GM21360 (cell line): ENCODE data around the gene GOLGA6L2.
"Not testable (repeated sequence)": the region's sequence is repeated elsewhere in the genome, so short reads cannot be mapped to it uniquely, and the experiment has no call there.

Experiments used
- ATAC-seq: cut with Tn5 transposase; IDR thresholded peaks from one replicate; pipeline ENCODE4 v1.9.1; 2021; ENCODE audit warnings: mild to moderate bottlenecking, moderate library complexity; ENCODE audit not compliant: unreplicated experiment

GOLGA6L2 gene

GRCh38 chr15:23424111-23424904, 22.7 kb downstream of the GOLGA6L2 start:
- no peak for ATAC-seq

- no peak for ATAC-seq
Observed at GRCh38 chr15:23422946-23423708, 23.9 kb downstream of the GOLGA6L2 start.

GRCh38 chr15:23422099-23422945, 24.7 kb downstream of the GOLGA6L2 start:
- ATAC-seq = no peak

GRCh38 chr15:23420806-23421575, 26.1 kb downstream of the GOLGA6L2 start:
- ATAC-seq = no peak

- ATAC-seq = no peak
Observed at GRCh38 chr15:23416349-23417276, 30.4 kb downstream of the GOLGA6L2 start.

- ATAC-seq = not testable (repeated sequence)
Observed at GRCh38 chr15:23415866-23416265, 31.2 kb downstream of the GOLGA6L2 start.

GRCh38 chr15:23415321-23415865, 31.6 kb downstream of the GOLGA6L2 start:
- ATAC-seq = no peak

- ATAC-seq = not testable (repeated sequence)
Observed at GRCh38 chr15:23412881-23413600, 34.0 kb downstream of the GOLGA6L2 start.

GRCh38 chr15:23411841-23412240, 35.2 kb downstream of the GOLGA6L2 start:
- no peak for ATAC-seq

GRCh38 chr15:23403550-23403949, 43.5 kb downstream of the GOLGA6L2 start:
- ATAC-seq = no peak

- ATAC-seq = no peak
Observed at GRCh38 chr15:23402544-23402943, 44.5 kb downstream of the GOLGA6L2 start.

GRCh38 chr15:23402140-23402539, 44.9 kb downstream of the GOLGA6L2 start:
- ATAC-seq = no peak

- no peak for ATAC-seq
Observed at GRCh38 chr15:23401627-23402026, 45.4 kb downstream of the GOLGA6L2 start.

GRCh38 chr15:23399207-23399606, 47.8 kb downstream of the GOLGA6L2 start:
- not testable (repeated sequence) for ATAC-seq

GRCh38 chr15:23398357-23398756, 48.7 kb downstream of the GOLGA6L2 start:
- ATAC-seq = not testable (repeated sequence)

GRCh38 chr15:23397779-23398178, 49.3 kb downstream of the GOLGA6L2 start:
- no peak for ATAC-seq

GRCh38 chr15:23395832-23396231, 51.2 kb downstream of the GOLGA6L2 start:
- no peak for ATAC-seq

GRCh38 chr15:23395030-23395692, 51.9 kb downstream of the GOLGA6L2 start:
- no peak for ATAC-seq
